HG03457 (cell line): ENCODE data around the gene ENO3.

ENCODE experiments used
- ATAC-seq: cut with Tn5 transposase; IDR thresholded peaks from one replicate; pipeline ENCODE4 v1.9.1; 2021; ENCODE audit warnings: moderate number of reproducible peaks; ENCODE audit not compliant: unreplicated experiment

The ENO3 gene

DNA sequence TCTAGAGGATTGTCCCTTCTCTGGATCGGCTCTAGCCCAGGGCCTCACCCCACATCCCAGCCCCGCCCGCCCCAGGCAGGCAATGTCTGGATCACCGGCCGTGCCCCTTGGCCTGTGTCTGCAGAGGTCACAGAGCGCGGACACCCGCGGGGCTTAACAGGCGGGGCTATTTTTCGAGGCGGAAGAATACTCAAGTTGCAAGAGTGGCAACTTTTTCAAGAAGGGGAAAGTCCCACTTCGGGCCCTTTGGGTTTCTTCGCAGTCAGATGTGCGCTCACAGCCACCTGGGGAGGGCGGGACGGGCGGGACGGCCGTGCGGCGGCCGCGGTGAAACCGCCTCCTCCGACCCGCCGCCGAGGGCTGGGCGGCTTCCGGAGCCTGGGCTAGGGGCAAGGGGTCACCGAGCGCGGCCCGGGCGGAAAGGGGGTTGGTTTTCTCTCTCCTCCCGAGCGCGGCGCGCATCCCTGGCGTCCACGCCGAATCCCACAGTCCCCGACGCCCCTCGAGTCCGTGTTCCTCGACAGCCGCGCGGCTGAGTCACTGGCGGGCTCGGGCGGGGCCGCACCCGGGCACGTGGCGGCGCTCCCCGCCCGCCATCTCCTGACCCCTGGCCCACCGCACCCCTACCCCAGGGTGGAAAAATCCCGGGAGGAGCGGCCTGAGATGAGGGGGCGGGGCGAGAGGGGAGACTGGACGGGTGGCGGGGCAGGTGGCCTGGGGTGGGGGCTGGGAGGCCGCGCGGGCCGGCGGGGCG is 1.4 kb upstream of the ENO3 start:
- ATAC-seq, result no peak

DNA sequence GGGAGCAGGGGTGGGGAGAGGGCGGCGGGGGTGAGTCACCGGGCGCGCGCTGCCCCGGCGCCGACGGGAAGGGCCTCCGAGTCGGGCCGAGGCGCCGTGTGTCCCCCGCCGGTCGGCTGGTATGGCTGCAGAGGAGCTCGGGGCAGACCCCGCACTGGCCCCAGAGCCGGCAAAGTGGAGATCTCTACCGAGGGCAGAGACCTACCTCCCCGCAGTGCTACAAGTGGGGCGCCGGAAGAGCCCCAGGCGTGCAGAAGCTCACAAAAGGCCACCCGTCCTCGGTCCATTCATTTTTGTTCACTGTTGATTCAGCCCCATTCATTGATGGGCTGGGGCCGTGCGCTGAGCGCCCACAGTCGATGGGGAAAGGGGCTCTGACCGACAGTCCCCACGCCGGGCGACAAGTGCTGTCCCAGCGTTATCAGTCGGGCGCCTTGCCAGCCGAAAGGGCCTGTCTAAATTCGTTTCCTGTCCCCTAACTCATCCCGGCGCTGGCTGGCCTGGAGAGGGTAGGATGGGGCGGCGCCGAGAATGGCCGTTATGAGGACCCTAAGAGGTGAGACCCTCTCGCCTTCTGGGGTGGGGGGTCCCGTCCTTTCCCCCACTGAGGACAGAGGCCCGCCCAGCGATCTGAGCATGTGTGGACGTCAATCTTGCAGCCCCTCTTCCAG is 709 bp upstream of the ENO3 start:
- ATAC-seq, result no peak

DNA sequence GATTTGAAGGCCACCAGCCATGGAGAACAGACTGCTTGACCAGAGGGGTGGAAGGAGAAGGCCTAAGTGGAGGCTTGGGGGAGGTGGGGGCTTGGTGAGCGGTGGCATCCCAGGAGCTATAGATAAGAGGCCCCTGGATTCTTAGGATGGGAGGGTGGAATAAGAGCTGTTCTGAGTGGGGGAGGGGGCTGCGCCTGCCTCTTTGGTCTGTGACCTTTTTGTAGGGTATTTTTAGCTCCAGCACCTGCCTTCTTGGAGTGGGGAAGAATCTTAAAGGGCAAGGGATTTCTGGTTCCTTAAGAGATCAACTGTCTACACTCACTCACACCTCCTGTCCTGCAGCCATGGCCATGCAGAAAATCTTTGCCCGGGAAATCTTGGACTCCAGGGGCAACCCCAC is 567 bp downstream of the ENO3 start:
- no peak for ATAC-seq

DNA sequence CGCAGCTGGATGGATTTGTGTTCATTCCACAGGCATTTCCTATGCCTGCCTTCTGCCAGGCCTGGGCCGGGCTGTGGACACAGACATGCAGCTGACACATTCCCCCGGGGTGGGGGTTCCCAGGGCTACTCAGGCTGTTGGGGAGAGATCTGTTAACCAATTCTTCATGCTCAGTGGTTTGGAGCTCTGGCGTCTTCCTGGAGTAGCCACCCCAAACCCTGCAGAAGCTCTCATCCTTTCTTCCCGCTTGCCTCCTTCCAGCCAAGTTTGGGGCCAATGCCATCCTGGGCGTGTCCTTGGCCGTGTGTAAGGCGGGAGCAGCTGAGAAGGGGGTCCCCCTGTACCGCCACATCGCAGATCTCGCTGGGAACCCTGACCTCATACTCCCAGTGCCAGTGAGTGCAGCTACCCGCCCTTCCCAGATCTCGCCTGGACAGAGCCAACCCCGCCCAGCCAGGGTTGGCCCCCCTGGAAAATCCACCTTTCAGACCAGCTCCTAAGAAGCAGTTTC is 2.6 kb downstream of the ENO3 start:
- ATAC-seq, result no peak

DNA sequence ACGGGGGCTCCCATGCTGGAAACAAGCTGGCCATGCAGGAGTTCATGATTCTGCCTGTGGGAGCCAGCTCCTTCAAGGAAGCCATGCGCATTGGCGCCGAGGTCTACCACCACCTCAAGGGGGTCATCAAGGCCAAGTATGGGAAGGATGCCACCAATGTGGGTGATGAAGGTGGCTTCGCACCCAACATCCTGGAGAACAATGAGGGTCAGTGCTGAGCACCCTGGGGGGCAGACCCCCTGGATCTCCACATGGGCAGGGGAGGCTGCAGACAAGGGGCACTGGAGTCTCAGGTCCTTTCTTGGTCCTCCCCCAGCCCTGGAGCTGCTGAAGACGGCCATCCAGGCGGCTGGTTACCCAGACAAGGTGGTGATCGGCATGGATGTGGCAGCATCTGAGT is 4.2 kb downstream of the ENO3 start:
- ATAC-seq, result no peak

DNA sequence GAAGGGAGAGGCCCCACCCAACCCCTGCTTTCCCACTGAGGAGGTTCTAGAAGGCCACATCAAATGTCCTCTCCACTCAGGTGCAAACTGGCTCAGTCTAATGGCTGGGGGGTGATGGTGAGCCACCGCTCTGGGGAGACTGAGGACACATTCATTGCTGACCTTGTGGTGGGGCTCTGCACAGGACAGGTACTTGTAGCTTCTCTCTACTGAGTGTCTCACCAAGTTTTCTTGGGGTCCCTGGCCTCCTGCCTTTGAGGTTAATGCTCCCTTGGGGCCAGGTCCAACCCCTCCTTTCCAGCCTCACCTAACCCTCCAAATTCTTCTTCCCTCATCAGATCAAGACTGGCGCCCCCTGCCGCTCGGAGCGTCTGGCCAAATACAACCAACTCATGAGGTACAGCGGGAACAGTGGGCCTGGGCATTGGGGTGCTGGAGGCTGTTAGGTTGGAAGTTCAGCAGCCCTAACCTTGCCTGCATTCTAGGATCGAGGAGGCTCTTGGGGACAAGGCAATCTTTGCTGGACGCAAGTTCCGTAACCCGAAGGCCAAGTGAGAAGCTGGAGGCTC is 5.7 kb downstream of the ENO3 start:
- no peak for ATAC-seq

DNA sequence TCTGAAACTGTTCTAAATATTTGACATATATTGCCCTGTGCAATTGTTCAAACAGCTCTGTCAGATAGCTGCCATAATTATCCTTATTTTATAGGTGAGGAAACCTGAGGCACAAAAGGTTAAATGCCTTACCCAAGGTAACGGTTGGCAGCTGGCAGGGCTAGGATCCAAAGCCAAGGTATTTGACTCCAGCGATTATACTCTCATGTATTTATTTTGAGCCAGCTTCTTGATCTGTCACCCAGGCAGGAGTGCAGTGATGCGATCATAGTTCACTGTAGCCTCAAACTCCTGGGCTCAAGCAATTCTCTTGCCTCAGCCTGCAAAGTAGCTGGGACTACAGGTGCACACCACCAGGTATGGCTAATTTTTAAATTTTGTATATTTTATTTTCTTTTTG is 7.2 kb downstream of the ENO3 start:
- ATAC-seq, result no peak

DNA sequence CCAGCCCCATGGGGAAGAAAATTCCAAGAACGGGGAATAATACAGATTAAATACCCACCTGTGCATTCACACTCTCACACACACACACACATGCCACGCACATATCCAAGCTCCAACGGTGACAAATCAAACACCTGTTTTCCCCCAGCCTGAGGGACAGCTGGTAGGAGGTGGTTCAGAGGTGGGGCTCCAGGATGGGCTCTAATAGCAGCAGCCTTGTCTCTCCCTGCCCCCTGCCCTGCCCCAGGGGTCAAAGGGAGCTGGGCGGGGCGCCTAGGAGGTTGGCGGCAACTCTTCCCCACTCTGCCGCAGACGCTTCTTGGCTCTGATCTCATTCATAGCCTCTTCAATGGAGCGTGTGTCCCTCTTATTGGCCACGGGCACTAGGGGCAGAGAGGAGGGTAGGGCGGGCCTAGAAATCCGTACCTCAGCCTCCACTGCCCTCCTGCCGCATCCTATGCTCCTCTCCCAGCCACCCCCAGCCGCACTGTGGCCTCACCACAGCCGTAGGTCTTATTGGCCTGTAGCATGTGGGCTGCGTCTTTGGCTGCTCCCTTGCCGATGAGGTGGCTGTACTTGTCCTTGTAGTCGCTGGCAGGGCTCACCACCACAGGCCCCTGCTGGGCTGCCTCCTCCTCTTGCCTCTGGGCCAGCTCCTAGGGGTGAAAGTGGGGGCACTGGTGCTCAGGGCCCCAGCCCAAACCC is 8.5 kb downstream of the ENO3 start:
- no peak for ATAC-seq

DNA sequence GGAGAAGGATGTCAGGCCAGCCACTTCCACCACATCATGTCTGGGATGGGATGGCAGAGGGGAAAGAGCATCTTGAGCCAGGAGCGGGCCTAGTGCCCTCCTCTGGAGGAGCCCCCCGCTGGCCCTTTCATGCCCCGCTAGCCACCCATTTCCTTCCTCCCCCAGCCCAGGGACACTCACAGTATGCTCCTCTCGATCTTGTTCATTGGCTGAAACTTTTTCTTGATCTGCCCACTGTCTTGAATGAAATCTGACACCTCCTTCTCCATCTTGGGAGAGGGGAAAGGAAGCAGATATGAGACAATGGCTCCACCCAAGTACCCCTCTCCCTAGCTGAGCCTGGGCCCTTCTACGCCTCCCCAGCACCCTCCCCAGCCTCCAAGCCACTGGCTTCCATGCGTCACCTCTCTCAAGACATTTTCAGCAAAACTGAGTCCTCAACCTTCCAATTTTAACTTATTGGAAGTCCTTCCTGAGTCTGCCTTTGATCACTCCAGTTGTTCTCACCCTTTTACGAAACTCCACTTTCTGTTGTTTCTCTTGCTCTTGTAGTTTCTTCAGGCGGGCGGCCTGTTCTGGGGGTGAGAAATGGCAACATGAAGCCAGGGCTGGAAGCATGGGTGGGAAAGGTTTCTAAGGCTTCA is 9.5 kb downstream of the ENO3 start:
- ATAC-seq, result no peak

DNA sequence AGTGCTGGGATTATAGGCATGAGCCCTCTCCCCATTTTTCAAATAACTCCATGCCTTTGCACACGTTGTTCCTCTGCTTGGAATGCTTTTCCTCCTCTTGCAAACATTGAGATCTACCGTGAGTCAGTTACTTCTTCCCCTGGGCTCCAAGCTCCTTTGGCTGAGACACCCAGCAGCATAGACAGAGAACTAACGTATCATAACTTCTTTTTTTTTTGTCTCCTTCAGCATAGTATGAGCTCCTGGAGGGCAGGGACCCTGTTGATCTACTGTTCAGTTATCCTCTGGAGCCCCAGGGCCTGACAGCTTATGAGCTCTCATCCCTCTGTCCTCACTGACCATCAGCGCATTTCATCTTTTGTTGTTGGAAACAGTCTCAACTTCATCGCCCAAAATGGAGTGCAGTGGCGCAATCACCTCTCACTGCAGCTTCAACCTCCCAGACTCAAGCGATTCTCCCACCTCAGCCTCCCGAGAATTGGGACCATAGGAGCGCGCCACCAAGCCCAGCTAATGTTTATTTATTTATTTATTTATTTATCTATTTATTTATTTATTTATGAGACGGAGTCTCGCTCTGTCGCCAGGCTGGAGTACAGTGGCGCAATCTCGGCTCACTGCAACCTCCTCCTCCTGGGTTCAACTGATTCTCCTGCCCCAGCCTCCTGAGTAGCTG is 14.5 kb downstream of the ENO3 start:
- ATAC-seq, result no peak

DNA sequence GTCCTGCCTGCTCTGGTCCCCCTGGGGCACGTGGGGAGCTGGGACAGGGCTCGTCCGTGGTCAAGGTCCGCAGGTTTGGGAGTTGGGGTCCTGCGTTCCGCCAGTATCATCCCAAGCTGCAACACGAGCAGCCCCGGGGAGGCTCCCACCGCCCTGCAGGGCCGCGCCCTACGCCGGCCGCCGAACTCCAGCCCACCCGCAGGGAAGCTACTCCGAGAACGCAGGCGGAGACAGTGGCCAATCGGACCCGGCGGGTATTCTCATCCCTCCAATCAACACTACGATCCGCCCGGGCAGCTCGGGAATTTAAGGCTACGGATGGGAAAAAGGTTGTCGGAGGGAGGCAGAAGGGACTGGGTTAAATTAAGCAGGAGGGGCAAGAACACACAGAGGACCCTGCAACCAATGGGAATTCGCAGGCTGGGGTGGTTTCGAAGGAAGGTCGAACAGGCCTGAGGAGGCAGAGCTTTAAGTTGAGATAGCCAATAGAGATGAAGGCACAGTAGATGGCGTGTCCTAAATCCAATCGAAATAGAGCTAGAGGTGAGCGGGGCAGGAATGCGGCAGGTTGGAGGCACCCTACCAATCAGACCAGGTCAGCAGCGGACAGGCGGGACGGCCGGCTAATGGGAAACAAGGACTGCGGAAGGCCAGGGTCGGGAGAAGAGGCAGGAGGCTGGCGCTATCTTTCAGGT is 16.1 kb downstream of the ENO3 start:
- peak; percentile 73 for ATAC-seq

DNA sequence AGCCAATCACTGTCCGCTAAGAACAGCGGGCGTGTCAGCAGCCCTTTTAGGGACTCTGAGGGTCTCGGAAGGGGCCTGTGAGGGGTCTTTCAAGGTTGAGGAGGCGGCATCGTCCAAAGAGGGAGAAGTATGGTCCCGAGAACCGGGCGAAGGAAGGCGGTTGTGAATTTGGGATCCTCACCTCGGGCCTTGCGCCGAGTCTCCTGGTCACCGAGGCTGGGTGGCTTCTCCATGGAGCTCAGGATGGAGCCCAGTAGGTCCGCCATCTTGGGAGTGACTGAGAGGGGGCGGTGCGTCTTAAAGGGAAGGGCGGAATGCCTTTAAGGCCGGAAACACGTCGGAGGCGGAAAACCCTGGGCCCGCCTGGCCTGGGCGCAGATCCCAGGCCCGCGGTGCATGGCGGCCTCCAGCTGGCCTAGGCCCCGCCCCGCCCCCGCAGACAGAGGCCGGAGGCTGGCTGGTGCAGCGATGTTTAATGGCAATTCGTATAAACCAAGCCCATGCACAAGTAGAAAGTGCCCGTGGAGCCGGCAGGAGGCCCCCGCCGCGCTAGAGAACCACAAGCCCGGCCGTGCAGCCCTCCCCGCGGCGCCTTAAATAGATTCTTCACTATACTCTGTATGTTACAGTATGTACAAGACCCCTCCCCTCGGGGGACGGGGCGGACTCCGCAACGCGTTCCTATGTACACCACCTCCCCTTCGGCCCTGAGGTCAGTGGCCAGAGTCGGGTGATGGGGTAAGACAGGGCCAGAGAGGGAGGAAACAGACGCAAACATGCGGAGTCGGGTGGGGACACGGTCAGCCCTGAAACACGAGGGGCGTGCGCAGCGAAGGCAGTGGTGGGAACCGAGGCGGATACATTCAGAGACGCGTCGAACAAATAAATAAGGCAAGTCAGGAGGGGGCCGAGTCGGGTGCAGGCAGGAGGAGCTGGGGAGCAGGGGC is 16.9 kb downstream of the ENO3 start, which contains the start of gene SPAG7:
TSS of gene SPAG7 (minus strand) at position 279 of the 947 bp plus-strand sequence. CDS start at position 266, 13 bp downstream.
- peak; percentile 52 for ATAC-seq

DNA sequence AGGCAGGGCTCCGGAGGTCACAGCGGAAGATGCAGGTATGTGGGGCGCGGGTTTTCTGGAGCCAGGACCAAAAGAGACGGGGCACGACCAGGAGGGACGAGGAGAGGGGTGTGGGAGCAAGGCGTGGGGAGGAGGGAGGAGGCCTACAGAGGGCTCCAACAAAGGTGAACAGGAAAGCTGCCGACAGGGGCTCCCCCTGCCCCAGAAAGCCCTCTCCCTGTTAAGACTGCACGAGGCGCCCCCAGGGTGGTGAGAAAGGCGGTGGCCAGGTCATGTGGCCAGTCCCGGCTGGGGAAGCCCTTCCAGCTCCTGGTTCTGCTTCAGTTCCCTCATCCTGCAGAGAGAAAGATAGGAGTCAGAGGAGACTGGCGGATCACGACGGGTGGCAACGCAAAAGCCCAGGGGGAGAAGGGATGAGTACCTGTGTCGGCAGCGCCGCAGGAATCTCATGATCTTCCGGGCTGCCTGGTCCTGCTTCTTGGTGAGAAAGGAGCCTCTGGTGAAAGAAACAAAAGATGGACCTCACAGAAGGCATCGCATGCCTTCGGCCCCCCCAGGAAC is 17.6 kb downstream of the ENO3 start:
- no peak for ATAC-seq

DNA sequence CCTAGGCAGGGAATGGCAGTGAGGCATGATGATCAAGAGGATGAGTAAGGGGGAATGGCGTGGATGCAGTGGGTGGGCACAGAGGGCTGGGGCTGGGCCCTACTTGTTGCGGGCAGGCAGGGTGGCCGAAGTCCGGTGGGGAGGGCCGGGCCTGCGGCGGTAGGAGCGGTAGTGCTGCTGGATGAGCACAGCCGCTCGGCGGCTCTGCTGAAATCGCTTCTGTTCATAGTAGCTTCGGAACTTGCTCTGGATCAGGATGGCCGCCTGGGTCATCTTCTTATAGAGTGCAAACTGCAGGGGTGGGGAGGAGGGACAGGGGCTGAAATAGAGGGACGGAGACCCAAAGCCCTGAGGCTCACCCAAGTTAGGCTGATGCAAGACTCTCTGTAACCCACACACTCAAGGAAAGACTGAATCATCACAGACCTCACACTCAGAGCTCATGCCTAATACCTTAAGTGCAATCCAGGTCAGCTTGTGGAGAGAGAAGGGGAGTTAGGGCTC is 18.2 kb downstream of the ENO3 start:
- no peak for ATAC-seq

DNA sequence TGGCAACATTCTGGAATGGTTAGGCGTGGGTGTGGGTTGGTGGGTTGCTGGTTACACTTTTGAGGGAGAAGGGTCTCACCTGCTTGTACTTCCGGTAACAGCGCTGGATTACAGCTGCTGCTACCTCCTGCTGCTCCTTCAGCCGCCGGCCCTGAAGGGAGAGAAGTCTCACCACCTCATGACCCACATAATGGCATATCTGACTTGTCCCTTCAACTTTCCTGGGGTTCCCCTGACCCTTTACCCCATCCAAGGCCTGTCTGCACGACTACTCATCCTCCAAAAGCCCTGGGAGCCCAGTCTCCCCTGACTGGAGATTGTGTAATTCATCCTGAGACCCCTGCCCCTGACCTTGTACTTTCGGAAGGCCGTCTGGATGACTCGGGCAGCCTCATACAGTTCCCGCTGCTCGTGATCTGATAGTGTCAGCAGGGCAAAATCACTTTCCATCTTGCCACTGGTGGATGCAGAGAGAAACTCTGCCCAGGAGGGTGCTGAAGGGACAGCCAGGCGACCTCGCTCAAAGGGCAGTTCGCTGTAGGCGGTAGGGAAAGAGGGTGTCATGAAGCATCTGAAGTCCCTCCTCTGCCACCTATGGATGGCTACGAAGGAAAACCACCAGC is 18.7 kb downstream of the ENO3 start:
- ATAC-seq, result no peak

DNA sequence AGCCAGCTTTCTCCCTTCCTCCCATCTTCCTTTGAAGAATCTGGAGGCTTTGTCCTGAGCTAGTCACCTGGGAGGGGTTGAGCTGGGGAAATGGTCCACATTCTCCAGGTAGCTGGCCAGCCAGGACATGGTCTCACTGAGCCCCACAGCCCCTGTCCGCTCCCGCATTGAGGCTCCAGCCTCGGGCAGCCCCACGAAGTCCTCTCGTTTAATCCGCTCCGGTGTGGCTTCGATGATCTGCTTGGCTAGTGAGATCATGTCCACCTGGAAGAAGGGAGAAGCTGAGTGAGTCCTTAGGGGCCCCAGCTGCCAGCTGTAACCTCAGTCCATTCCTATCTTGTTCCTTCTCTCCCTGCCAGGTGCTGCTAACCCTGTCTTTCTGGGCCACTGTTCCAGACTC is 19.4 kb downstream of the ENO3 start:
- ATAC-seq, result no peak

DNA sequence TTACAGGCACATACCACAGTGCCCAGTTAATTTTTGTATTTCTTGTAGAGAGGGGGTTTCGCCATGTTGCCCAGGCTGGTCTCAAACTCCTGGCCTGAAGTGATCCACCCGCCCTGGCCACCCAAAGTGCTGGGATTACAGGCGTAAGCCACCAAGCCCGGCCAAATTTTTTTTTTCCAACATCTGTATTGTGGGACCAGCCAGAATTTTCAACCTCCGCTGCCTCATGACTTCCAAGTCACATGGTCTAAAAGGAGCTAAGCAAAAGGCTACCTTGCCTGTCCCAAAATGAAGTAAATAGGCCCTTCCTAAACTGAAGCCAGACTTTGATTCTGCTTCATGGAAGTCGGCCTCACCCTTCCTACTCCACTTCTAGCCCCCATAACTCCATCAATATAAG is 20.9 kb downstream of the ENO3 start:
- ATAC-seq, result no peak

DNA sequence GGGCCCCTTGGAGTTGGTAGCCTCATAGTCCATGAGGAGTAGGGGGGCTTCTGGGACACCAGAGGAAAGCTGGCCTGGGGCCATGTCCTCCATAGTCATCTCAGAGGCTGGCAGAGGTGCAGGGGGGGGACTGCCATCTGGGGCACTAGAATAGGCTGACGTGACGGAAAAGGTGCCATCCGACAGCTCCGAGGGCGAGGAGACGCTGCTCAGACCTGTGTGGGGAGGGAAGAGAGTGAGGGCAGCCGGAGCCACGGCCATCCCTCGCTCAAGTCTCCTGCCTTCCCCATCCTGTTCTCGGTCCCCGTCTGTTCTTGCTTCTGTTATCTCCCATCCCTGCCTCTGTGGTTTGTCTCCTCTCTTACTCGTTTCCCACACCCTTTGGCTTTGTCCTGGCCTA is 21.4 kb downstream of the ENO3 start:
- ATAC-seq, result no peak
